K562 (cell line): ENCODE results near the gene FGF21. TPM values are rescaled to one million over a fixed set of nuclear protein-coding genes. Genes with fewer than 3 reads are reported as not detected.
A peak's percentile ranks its signal among the peaks of the same experiment; 100 is the strongest.

Experiments
- ATAC-seq: fragments of 200-7000 bp; cut with Tn5 transposase; 3 replicates; pipeline ENCODE4 v1.9.1; 2020; ENCODE audit warnings: moderate library complexity
- BruUV-seq: library from RNA; stranded (reverse); fragments of 400-500 nt; replicated peaks from 2 replicates; lab custom pipeline; 2021; lab: Mats Ljungman, UMichigan
- CTCF ChIA-PET: fragments of 300-600 bp; formaldehyde crosslinking; extraction: SDS; loops from one replicate; lab custom pipeline; 2021; ENCODE audit warnings: low intra/inter-chr PET ratio; lab: Yijun Ruan, JAX
- POLR2A ChIA-PET: fragments of 300-600, 350-650 bp; sonication (Branson Sonifier 250); formaldehyde crosslinking; extraction: SDS; loops from one replicate; lab custom pipeline; 2021; ENCODE audit warnings: antibody characterized with exemption, inconsistent platforms; lab: Yijun Ruan, JAX
- DNase-seq, 4 experiments: peaks; one replicate each; pipeline versions ENCODE4 v3.0.0 to v3.0.0-alpha.2; 2011 to 2018; ENCODE audit warnings: low spot score in 3 of 4, mixed read lengths in 3 of 4; ENCODE audit errors: extremely low read depth in 1 of 4
- FAIRE-seq: peaks from 2 replicates; lab custom pipeline; 2011; peaks lifted over from hg19 to GRCh38; lab: Jason Lieb, UNC
- H2AFZ ChIP-seq: 2 replicates; pipeline ENCODE4 v1.6.0; 2011; ENCODE audit warnings: low read depth, low read length, control low read depth, inconsistent platforms
- H3K27ac ChIP-seq: fragments of 200-600 bp; 3 replicates; pipeline ENCODE4 v1.8.0; 2011; ENCODE audit warnings: low read depth, mild to moderate bottlenecking, control low read depth, inconsistent platforms, low read length, moderate library complexity, mixed read lengths; ENCODE audit errors: extremely low read depth
- H3K27me3 ChIP-seq, 2 experiments: fragments of 300-600 bp in 1 of 2; 2 replicates in 1 of 2; 3 replicates in 1 of 2; pipeline versions ENCODE4 v1.6.0 to v1.8.0; 2011; ENCODE audit warnings: inconsistent platforms in 2 of 2, low read length in 2 of 2, mild to moderate bottlenecking in 1 of 2, mixed read lengths in 1 of 2, moderate library complexity in 1 of 2; ENCODE audit not compliant: control insufficient read depth in 2 of 2, insufficient read depth in 2 of 2
- H3K36me3 ChIP-seq: fragments of 300-600 bp; 3 replicates; pipeline ENCODE4 v1.8.0; 2011; ENCODE audit warnings: mild to moderate bottlenecking, low read length, inconsistent platforms; ENCODE audit not compliant: control insufficient read depth, insufficient read depth
- H3K4me1 ChIP-seq, 2 experiments: fragments of 200-600 bp in 1 of 2; replicated peaks in 1 of 2; 2 replicates in 1 of 2; 3 replicates in 1 of 2; pipeline versions ENCODE4 v1.5.1 to v1.8.0; 2011; ENCODE audit warnings: inconsistent platforms in 2 of 2, low read length in 2 of 2, mild to moderate bottlenecking in 1 of 2, mixed read lengths in 1 of 2, moderate library complexity in 1 of 2; ENCODE audit not compliant: control insufficient read depth in 2 of 2, insufficient read depth in 2 of 2
- H3K4me2 ChIP-seq: 2 replicates; pipeline ENCODE4 v1.6.1; 2011; ENCODE audit warnings: low read length, control low read depth, inconsistent platforms, mixed read lengths; ENCODE audit not compliant: insufficient read depth
- H3K4me3 ChIP-seq: fragments of 200-600 bp; sonication (generic), shearing (Covaris generic); 2 replicates; pipeline ENCODE4 v1.5.1; 2016; ENCODE audit warnings: control low read depth, inconsistent platforms
- H3K79me2 ChIP-seq: fragments of 200-600 bp; 3 replicates; pipeline ENCODE4 v1.8.0; 2011; ENCODE audit warnings: low read length, inconsistent platforms; ENCODE audit not compliant: control insufficient read depth, insufficient read depth
- H3K9ac ChIP-seq, 2 experiments: 2 replicates each; pipeline versions ENCODE4 v1.6.0 to v1.6.1; 2011; ENCODE audit warnings: low read depth in 2 of 2, low read length in 2 of 2, control low read depth in 1 of 2, inconsistent platforms in 1 of 2, mild to moderate bottlenecking in 1 of 2, mixed read lengths in 1 of 2; ENCODE audit not compliant: insufficient read depth in 1 of 2
- H3K9me1 ChIP-seq: one replicate; pipeline ENCODE4 v1.6.0; 2011; ENCODE audit warnings: inconsistent platforms, mild to moderate bottlenecking, low read length, moderate library complexity; ENCODE audit not compliant: control insufficient read depth, insufficient read depth
- H3K9me3 ChIP-seq: replicated peaks from 2 replicates; pipeline ENCODE4 v1.5.1; 2011; ENCODE audit warnings: low read depth, low read length, inconsistent platforms; ENCODE audit not compliant: control insufficient read depth, insufficient read depth
- H4K20me1 ChIP-seq: replicated peaks from 2 replicates; pipeline ENCODE4 v1.6.1; 2011; ENCODE audit warnings: low read length, inconsistent platforms, mixed read lengths; ENCODE audit not compliant: control insufficient read depth, insufficient read depth
- ARID1B ChIP-seq: fragments of 450-650 bp; IDR thresholded peaks from 2 replicates; pipeline ENCODE4 v1.6.1; 2016; ENCODE audit warnings: antibody characterized with exemption, mild to moderate bottlenecking, inconsistent platforms
- DPF2 ChIP-seq: fragments of 450-650 bp; IDR thresholded peaks from 2 replicates; pipeline ENCODE4 v1.6.1; 2016
- ELF4 ChIP-seq: fragments of 450-650 bp; formaldehyde crosslinking; IDR thresholded peaks from 2 replicates; pipeline ENCODE4 v1.4.0; 2022; ENCODE audit warnings: missing genetic modification characterization
- HDAC1 ChIP-seq, 2 experiments: fragments of 450-650 bp; IDR thresholded peaks; 2 replicates each; pipeline ENCODE4 v1.6.1; 2016 to 2017; ENCODE audit warnings: inconsistent platforms in 1 of 2, mild to moderate bottlenecking in 1 of 2, moderate library complexity in 1 of 2
- HNRNPL ChIP-seq: fragments of 200-400 bp; formaldehyde crosslinking; IDR thresholded peaks from 2 replicates; pipeline ENCODE4 v1.6.1; 2017; ENCODE audit warnings: low read depth, mild to moderate bottlenecking, low read length
- MCM7 ChIP-seq, 2 experiments: fragments of 450-650 bp; IDR thresholded peaks; 2 replicates each; pipeline ENCODE4 v1.6.1; 2016 to 2018
- MIER1 ChIP-seq: fragments of 450-650 bp; IDR thresholded peaks from 2 replicates; pipeline ENCODE4 v1.6.1; 2016; ENCODE audit warnings: antibody characterized with exemption, mild to moderate bottlenecking, low read depth
- OTX1 ChIP-seq: fragments of 450-650 bp; formaldehyde crosslinking; IDR thresholded peaks from 2 replicates; pipeline ENCODE4 v1.4.0; 2022; ENCODE audit warnings: mild to moderate bottlenecking
- ZBTB26 ChIP-seq: fragments of 450-650 bp; formaldehyde crosslinking; IDR thresholded peaks from 2 replicates; pipeline ENCODE4 v1.4.0; 2022; ENCODE audit warnings: missing genetic modification characterization
- WGBS: fragments of 100-300 bp; shearing (Covaris generic); methylation state at CpG from one replicate; pipeline ENCODE4 v1.1.6; 2016; ENCODE audit warnings: low coverage, mixed read lengths; ENCODE audit not compliant: insufficient coverage; ENCODE audit errors: missing lambda C conversion rate; 5-methylcytosine and 5-hydroxymethylcytosine counted together
- in situ Hi-C: fragments of 300-500 bp; cut with MboI; formaldehyde crosslinking; loops from 4 replicates; pipeline ENCODE4 v1.15.0; 2018; ENCODE audit warnings: inconsistent platforms, mixed read lengths
- intact Hi-C: fragments of 100-400 bp; cut with micrococcal nuclease; formaldehyde crosslinking; loops from 2 replicates; pipeline ENCODE4 v1.14.2; 2022
- polyA plus RNA-seq, 8 experiments: library from polyadenylated mRNA; depleted of rRNA in 4 of 8; stranded (reverse) in 5 of 8; unstranded in 3 of 8; fragments of >200 nt; fragmentation: Nextera tagmentation in 2 of 8; fragmentation: Illumina TruSeq in 1 of 8; extraction: Ambion mirVana in 2 of 8; extraction: Trizol in 1 of 8; gene quantifications; 2 replicates each; pipeline versions ENCODE4 v1.2.1 to v1.2.3, GENCODE V29; 2011 to 2014; ENCODE audit warnings: inconsistent platforms in 1 of 8, missing spikeins in 1 of 8
- total RNA-seq, 7 experiments: library from RNA; depleted of rRNA in 6 of 7; stranded (reverse); fragments of >200 nt in 6 of 7; fragmentation: Illumina TruSeq in 2 of 7; extraction: Trizol in 2 of 7; gene quantifications; 2 replicates each; pipeline versions ENCODE4 v1.2.1 to v1.2.3, GENCODE V29; 2011 to 2021; ENCODE audit warnings: low replicate concordance in 1 of 7
- TF ChIP-seq, protein P1 (sequence below), 2 experiments: fragments of 450-650 bp in 1 of 2; sonication (generic) in 1 of 2; formaldehyde crosslinking in 1 of 2; IDR thresholded peaks; 2 replicates each; pipeline versions ENCODE4 v1.7.1 to v1.9.0; 2016 to 2022; ENCODE audit warnings: inconsistent platforms in 1 of 2, mild to moderate bottlenecking in 1 of 2, missing genetic modification reagents in 1 of 2

The FGF21 gene
- total and polyA plus RNA-seq, 9 of the 15 experiments (the other 6 are each of a cell fraction or from before 2014, with no cell fraction given) = 0.04 to 0.77 (median 0.09) TPM; not detected in 6

DNA sequence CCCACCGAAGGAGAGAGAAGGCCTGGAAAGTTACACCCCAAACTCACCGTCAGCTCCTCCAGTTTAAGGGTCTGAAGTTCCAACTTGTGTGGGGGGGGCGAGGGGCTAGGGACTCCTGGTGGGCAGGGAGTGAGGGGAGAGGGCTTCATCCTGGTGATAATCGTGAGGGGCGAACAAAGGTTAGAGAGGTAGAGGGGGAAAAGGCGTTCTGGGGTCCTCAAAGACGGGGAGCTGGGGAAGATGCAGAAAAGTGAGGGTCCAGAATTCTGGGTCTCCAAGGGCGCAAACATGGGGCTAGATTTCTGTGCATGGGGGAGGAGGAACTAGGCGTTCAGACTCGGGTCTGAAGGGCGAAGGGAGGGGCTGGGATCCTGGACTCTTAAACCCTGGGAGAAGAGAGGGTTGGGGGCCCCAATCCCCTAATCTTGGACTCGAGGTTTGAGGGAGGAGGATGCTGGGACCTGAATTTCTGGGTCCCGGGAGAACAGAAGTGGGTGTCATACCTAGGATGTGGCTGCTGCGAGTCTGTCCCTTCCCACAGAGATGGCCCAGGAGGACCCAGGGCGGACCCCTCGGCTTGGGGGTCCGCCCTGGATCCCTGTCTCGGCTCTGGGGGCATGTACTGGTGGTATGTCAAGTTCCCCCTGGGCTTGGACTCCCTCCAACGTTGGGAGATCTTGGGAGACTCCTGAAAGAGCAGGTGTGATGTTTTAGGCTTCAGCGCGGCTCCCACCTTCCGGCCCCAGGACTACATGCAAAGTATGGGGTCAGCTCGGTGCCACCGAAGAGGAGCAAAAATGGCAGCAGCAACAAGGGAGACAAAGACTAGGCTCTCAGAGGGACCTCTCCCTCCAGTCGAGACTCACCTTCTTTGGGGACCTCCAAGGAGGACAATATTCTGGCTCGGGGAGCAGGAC is 40.3 kb upstream of the FGF21 start:
- peak overlapping the region; percentile 70 for H3K27ac ChIP-seq
- DNase-seq (no peak), FAIRE-seq (no peak), ATAC-seq (no peak)
- no TSS peak for BruUV-seq
- ChIA-PET CTCF (no interaction called here), POLR2A (interaction anchor here (0.7 to 1.5 kb wide), 4 partner anchors 10 to 33 kb away, joined by 3 to 10 read pairs (median 4); no protein-coding TSS in a partner anchor)
- H3K9ac ChIP-seq = peak overlapping the region; percentile 61 to 80
- no peaks in the 10 kb centered on the region for H4K20me1 ChIP-seq
- H3K4me1 ChIP-seq = peaks cover 18 to 51% of the 10 kb centered on the region in 2 experiments
- H3K9me3 ChIP-seq = no peaks in the 10 kb centered on the region
- H2AFZ ChIP-seq = peak overlapping the region; percentile 90
- no peaks in the 10 kb centered on the region for H3K9me1 ChIP-seq
- WGBS = 37% methylated on average over 24 of the region's 26 CpGs
- intact Hi-C loops = loop anchor here (2.0 kb wide), 1 partner anchor 40 kb away; no protein-coding TSS in a partner anchor
- peak overlapping the region; percentile 54 for H3K4me3 ChIP-seq
- H3K36me3 ChIP-seq = no peaks in the 10 kb centered on the region
- H3K79me2 ChIP-seq = peaks cover 7% of the 10 kb centered on the region; the same call in 1 of the 3 replicates
- peak overlapping the region; percentile 85 for H3K4me2 ChIP-seq
- in situ Hi-C loops = no loop called here
- no peaks in the 10 kb centered on the region for H3K27me3 ChIP-seq
- peak in 1 of 2 experiments; percentile 34; a peak in 1 of 4 replicates for TF ChIP-seq HDAC1 (IDR thresholded peaks at IDR 0.05)
- 0 out of 2 replicates have a peak, but pooled peaks have one; percentile 37 for TF ChIP-seq ELF4 (CRISPR knock-in tag)
- 0 out of 2 replicates have a peak, but pooled peaks have one; percentile 38 for TF ChIP-seq MIER1
- no peak for TF ChIP-seq MCM7 (IDR thresholded peaks at IDR 0.05)
- no peak for TF ChIP-seq HNRNPL
- peak; percentile 35; the same call in 1 of the 2 replicates for TF ChIP-seq OTX1 (CRISPR knock-in tag)
- 0 out of 2 replicates have a peak, but pooled peaks have one; percentile 15 for TF ChIP-seq ARID1B
- TF ChIP-seq, protein P1, sequence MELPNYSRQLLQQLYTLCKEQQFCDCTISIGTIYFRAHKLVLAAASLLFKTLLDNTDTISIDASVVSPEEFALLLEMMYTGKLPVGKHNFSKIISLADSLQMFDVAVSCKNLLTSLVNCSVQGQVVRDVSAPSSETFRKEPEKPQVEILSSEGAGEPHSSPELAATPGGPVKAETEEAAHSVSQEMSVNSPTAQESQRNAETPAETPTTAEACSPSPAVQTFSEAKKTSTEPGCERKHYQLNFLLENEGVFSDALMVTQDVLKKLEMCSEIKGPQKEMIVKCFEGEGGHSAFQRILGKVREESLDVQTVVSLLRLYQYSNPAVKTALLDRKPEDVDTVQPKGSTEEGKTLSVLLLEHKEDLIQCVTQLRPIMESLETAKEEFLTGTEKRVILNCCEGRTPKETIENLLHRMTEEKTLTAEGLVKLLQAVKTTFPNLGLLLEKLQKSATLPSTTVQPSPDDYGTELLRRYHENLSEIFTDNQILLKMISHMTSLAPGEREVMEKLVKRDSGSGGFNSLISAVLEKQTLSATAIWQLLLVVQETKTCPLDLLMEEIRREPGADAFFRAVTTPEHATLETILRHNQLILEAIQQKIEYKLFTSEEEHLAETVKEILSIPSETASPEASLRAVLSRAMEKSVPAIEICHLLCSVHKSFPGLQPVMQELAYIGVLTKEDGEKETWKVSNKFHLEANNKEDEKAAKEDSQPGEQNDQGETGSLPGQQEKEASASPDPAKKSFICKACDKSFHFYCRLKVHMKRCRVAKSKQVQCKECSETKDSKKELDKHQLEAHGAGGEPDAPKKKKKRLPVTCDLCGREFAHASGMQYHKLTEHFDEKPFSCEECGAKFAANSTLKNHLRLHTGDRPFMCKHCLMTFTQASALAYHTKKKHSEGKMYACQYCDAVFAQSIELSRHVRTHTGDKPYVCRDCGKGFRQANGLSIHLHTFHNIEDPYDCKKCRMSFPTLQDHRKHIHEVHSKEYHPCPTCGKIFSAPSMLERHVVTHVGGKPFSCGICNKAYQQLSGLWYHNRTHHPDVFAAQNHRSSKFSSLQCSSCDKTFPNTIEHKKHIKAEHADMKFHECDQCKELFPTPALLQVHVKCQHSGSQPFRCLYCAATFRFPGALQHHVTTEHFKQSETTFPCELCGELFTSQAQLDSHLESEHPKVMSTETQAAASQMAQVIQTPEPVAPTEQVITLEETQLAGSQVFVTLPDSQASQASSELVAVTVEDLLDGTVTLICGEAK (IDR thresholded peaks at IDR 0.05) = peak; percentile 55
- TF ChIP-seq, protein P1 (CRISPR knock-in tag; IDR thresholded peaks at IDR 0.05) = no peak
- TF ChIP-seq DPF2 = 0 out of 2 replicates have a peak, but pooled peaks have one; percentile 27
- TF ChIP-seq ZBTB26 (CRISPR knock-in tag) = peak; percentile 59; the same call in 1 of the 2 replicates
